SK-N-SH treated with all-trans-retinoic acid at 6 μM for 48 hours (cell line): ENCODE data around the gene CEMP1.
A peak's percentile ranks its signal among the peaks of the same experiment; 100 is the strongest.

Source experiments
- ATAC-seq: fragments of 200-7000 bp; cut with Tn5 transposase; 3 replicates; pipeline ENCODE4 v1.9.1; 2020; ENCODE audit warnings: mild to moderate bottlenecking, moderate library complexity
- ARNTL ChIP-seq: fragments of 450-650 bp; formaldehyde crosslinking; IDR thresholded peaks from 2 replicates; pipeline ENCODE4 v1.5.0; 2020; ENCODE audit warnings: low read depth, mild to moderate bottlenecking, moderate library complexity, borderline replicate concordance
- CSDC2 ChIP-seq: fragments of 250-450 bp; sonication (Bioruptor Pico); IDR thresholded peaks from 2 replicates; pipeline ENCODE4 v1.5.0; 2020; ENCODE audit warnings: mild to moderate bottlenecking, moderate library complexity
- CSRNP3 ChIP-seq: fragments of 250-450 bp; sonication (Bioruptor Pico); IDR thresholded peaks from 2 replicates; pipeline ENCODE4 v1.5.1; 2021; ENCODE audit warnings: mild to moderate bottlenecking, moderate library complexity
- ESRRG ChIP-seq: fragments of 250-450 bp; sonication (Bioruptor Pico); IDR thresholded peaks from 2 replicates; pipeline ENCODE4 v1.6.1; 2021; ENCODE audit warnings: mild to moderate bottlenecking
- GLIS3 ChIP-seq: fragments of 250-450 bp; sonication (Bioruptor Pico); IDR thresholded peaks from 2 replicates; pipeline ENCODE4 v1.5.0; 2020; ENCODE audit warnings: mild to moderate bottlenecking, moderate library complexity
- OSR1 ChIP-seq: fragments of 250-450 bp; sonication (Bioruptor Pico); IDR thresholded peaks from 2 replicates; pipeline ENCODE4 v1.8.0; 2022; ENCODE audit warnings: moderate library complexity, mild to moderate bottlenecking, inconsistent platforms
- PATZ1 ChIP-seq: fragments of 250-450 bp; sonication (Bioruptor Pico); IDR thresholded peaks from 2 replicates; pipeline ENCODE4 v1.8.0; 2020; ENCODE audit warnings: mild to moderate bottlenecking, moderate library complexity, borderline replicate concordance
- POU6F1 ChIP-seq: fragments of 250-450 bp; sonication (Bioruptor Pico); IDR thresholded peaks from 2 replicates; pipeline ENCODE4 v1.8.0; 2021; ENCODE audit warnings: low read depth, mild to moderate bottlenecking, moderate library complexity, borderline replicate concordance
- PPARA ChIP-seq: fragments of 250-450 bp; sonication (Bioruptor Pico); IDR thresholded peaks from 2 replicates; pipeline ENCODE4 v1.5.0; 2020; ENCODE audit warnings: mild to moderate bottlenecking, borderline replicate concordance
- RARB ChIP-seq: fragments of 250-450 bp; sonication (Bioruptor Pico); IDR thresholded peaks from 2 replicates; pipeline ENCODE4 v1.8.0; 2021; ENCODE audit warnings: mild to moderate bottlenecking, moderate library complexity
- SNAI2 ChIP-seq: fragments of 250-450 bp; sonication (Bioruptor Pico); IDR thresholded peaks from 2 replicates; pipeline ENCODE4 v1.5.0; 2020; ENCODE audit warnings: mild to moderate bottlenecking, moderate library complexity
- TSHZ2 ChIP-seq: fragments of 250-450 bp; sonication (Bioruptor Pico); IDR thresholded peaks from 2 replicates; pipeline ENCODE4 v1.5.0; 2020; ENCODE audit warnings: mild to moderate bottlenecking, moderate library complexity
- ZC3H10 ChIP-seq: fragments of 250-450 bp; sonication (Bioruptor Pico); IDR thresholded peaks from 2 replicates; pipeline ENCODE4 v1.5.1; 2021; ENCODE audit warnings: mild to moderate bottlenecking, moderate library complexity
- ZNF565 ChIP-seq: fragments of 450-650 bp; formaldehyde crosslinking; conservative IDR thresholded peaks from 2 replicates; pipeline ENCODE4 v1.5.0; 2020; ENCODE audit warnings: low read depth, mild to moderate bottlenecking, moderate library complexity
- ZNF70 ChIP-seq: fragments of 450-650 bp; formaldehyde crosslinking; IDR thresholded peaks from 2 replicates; pipeline ENCODE4 v1.5.0; 2020; ENCODE audit warnings: mild to moderate bottlenecking, moderate library complexity
- ZNF8 ChIP-seq: fragments of 450-650 bp; formaldehyde crosslinking; IDR thresholded peaks from 2 replicates; pipeline ENCODE4 v1.5.0; 2020; ENCODE audit warnings: mild to moderate bottlenecking, moderate library complexity

Gene CEMP1

GRCh38 chr16:2513405-2514332 is 17.5 kb downstream of the CEMP1 start, which contains the start of gene ATP6V0C:
TSS of gene ATP6V0C (plus strand) at chr16:2513952. CDS start at chr16:2514104, 152 bp downstream.
- no peak for TF ChIP-seq OSR1 (CRISPR knock-in tag)
- TF ChIP-seq CSDC2 (CRISPR knock-in tag): no peak
- TF ChIP-seq SNAI2 (CRISPR knock-in tag): no peak
- TF ChIP-seq ZNF70 (CRISPR knock-in tag): no peak
- TF ChIP-seq PATZ1 (CRISPR knock-in tag): no peak
- no peak for TF ChIP-seq PPARA (CRISPR knock-in tag)
- no peak for TF ChIP-seq TSHZ2 (CRISPR knock-in tag)
- peak; percentile 90 for ATAC-seq

- no peak for TF ChIP-seq RARB (CRISPR knock-in tag)
- TF ChIP-seq POU6F1 (CRISPR knock-in tag): no peak
- TF ChIP-seq GLIS3 (CRISPR knock-in tag): no peak
- TF ChIP-seq ESRRG (CRISPR knock-in tag): no peak
- no peak for TF ChIP-seq ZNF8
- peak; percentile 3; the same call in 2 of the 3 replicates for ATAC-seq
Observed at GRCh38 chr16:2512735-2513404, 18.3 kb downstream of the CEMP1 start.

- ATAC-seq: no peak
- TF ChIP-seq ZNF565 (CRISPR knock-in tag) (no peak), POU6F1 (CRISPR knock-in tag) (no peak), PATZ1 (CRISPR knock-in tag) (no peak), ESRRG (CRISPR knock-in tag) (no peak), ZNF70 (CRISPR knock-in tag) (no peak), GLIS3 (CRISPR knock-in tag) (no peak), CSDC2 (CRISPR knock-in tag) (no peak), CSRNP3 (no peak), ARNTL (CRISPR knock-in tag) (no peak), OSR1 (CRISPR knock-in tag) (no peak), ZNF8 (no peak), ZC3H10 (CRISPR knock-in tag) (no peak), TSHZ2 (CRISPR knock-in tag) (no peak)
Observed at GRCh38 chr16:2511996-2512734, 19.0 kb downstream of the CEMP1 start.
